GM12878 (cell line): ENCODE measurements around the gene FGF1. TPM values are rescaled to one million over a fixed set of nuclear protein-coding genes. Genes with fewer than 3 reads are reported as not detected.

Experiments
- ATAC-seq: fragments of 200-7000 bp; cut with Tn5 transposase; 3 replicates; pipeline ENCODE4 v1.9.1; 2020; ENCODE audit warnings: mild to moderate bottlenecking, moderate library complexity
- BruUV-seq: library from RNA; stranded (reverse); fragments of 400-500 nt; replicated peaks from 2 replicates; lab custom pipeline; 2021; lab: Mats Ljungman, UMichigan
- CTCF ChIA-PET: fragments of 300-600 bp; sonication (Branson Sonifier 250); formaldehyde crosslinking; extraction: SDS; loops from one replicate; lab custom pipeline; 2021; ENCODE audit warnings: inconsistent platforms; lab: Yijun Ruan, JAX
- POLR2A ChIA-PET: fragments of 350-600 bp; formaldehyde crosslinking; extraction: SDS; loops from one replicate; lab custom pipeline; 2021; ENCODE audit warnings: inconsistent platforms; lab: Charles Lee
- RAD21 ChIA-PET: fragments of 300-600 bp; sonication (Branson Sonifier 250); formaldehyde crosslinking; loops from one replicate; lab custom pipeline; 2023; ENCODE audit warnings: antibody characterized with exemption; ENCODE audit not compliant: unreplicated experiment; lab: Charles Lee
- SMC1A ChIA-PET: fragments of 300-600 bp; sonication (Branson Sonifier 250); formaldehyde crosslinking; loops from one replicate; lab custom pipeline; 2023; ENCODE audit not compliant: unreplicated experiment, uncharacterized antibody; lab: Charles Lee
- DNase-seq: peaks from one replicate; pipeline ENCODE4 v3.0.0-alpha.2; 2011; ENCODE audit warnings: low read depth, low spot score
- FAIRE-seq: peaks from 3 replicates; lab custom pipeline; 2011; peaks lifted over from hg19 to GRCh38; lab: Jason Lieb, UNC
- H2AFZ ChIP-seq: 2 replicates; pipeline ENCODE4 v1.6.0; 2011; ENCODE audit warnings: low read depth, low read length, control low read depth; ENCODE audit not compliant: control insufficient read depth
- H3K27ac ChIP-seq: 2 replicates; pipeline ENCODE4 v1.5.1; 2011; ENCODE audit warnings: control low read depth; ENCODE audit not compliant: control insufficient read depth, insufficient read depth
- H3K27me3 ChIP-seq, 2 experiments: replicated peaks in 1 of 2; 2 replicates each; pipeline versions ENCODE4 v1.6.0 to v1.6.1; 2011; ENCODE audit warnings: low read length in 1 of 2; ENCODE audit not compliant: control insufficient read depth in 2 of 2, insufficient read depth in 2 of 2
- H3K36me3 ChIP-seq, 2 experiments: 2 replicates each; pipeline ENCODE4 v1.5.1; 2011; ENCODE audit warnings: low read length in 1 of 2; ENCODE audit not compliant: control insufficient read depth in 2 of 2, insufficient read depth in 2 of 2
- H3K4me1 ChIP-seq: 2 replicates; pipeline ENCODE4 v1.6.1; 2011; ENCODE audit warnings: mild to moderate bottlenecking, low read length, moderate library complexity, mixed read lengths; ENCODE audit not compliant: control insufficient read depth, insufficient read depth
- H3K4me2 ChIP-seq: 2 replicates; pipeline ENCODE4 v1.6.0; 2011; ENCODE audit warnings: control low read depth; ENCODE audit not compliant: control insufficient read depth, insufficient read depth
- H3K4me3 ChIP-seq: fragments of 200-600 bp; sonication (generic); 2 replicates; pipeline ENCODE4 v1.5.1; 2016
- H3K79me2 ChIP-seq: 2 replicates; pipeline ENCODE4 v1.6.0; 2011; ENCODE audit warnings: low read length; ENCODE audit not compliant: control insufficient read depth, insufficient read depth
- H3K9ac ChIP-seq: 2 replicates; pipeline ENCODE4 v1.8.0; 2011; ENCODE audit warnings: low read length, control low read depth, mixed read lengths; ENCODE audit not compliant: control insufficient read depth, insufficient read depth
- H3K9me3 ChIP-seq: replicated peaks from 3 replicates; pipeline ENCODE4 v1.5.1; 2011; ENCODE audit warnings: mild to moderate bottlenecking, low read length; ENCODE audit not compliant: control insufficient read depth, insufficient read depth
- H4K20me1 ChIP-seq: 2 replicates; pipeline ENCODE4 v1.6.0; 2011; ENCODE audit not compliant: control insufficient read depth, insufficient read depth
- BCLAF1 ChIP-seq: fragments of 450-650 bp; IDR thresholded peaks from 2 replicates; pipeline ENCODE4 v1.6.1; 2017; ENCODE audit warnings: antibody characterized with exemption, mild to moderate bottlenecking, moderate library complexity
- IKZF2 ChIP-seq, 2 experiments: fragments of 450-650 bp; IDR thresholded peaks; 2 replicates each; pipeline ENCODE4 v1.6.1; 2017; ENCODE audit warnings: mild to moderate bottlenecking in 2 of 2, moderate library complexity in 2 of 2
- MTA3 ChIP-seq: IDR thresholded peaks from 2 replicates; pipeline ENCODE4 v1.6.1; 2012; ENCODE audit warnings: low read length, inconsistent platforms, borderline replicate concordance
- SIN3A ChIP-seq: IDR thresholded peaks from 2 replicates; pipeline ENCODE4 v1.6.1; 2012; ENCODE audit warnings: low read depth, low read length, improper control_type of control experiment
- SP1 ChIP-seq: IDR thresholded peaks from one replicate; pipeline ENCODE4 v1.6.1; 2011; ENCODE audit warnings: low read depth, low read length
- WGBS: methylation state at CpG from one replicate; pipeline ENCODE4 v1.1.6; 2016; ENCODE audit warnings: low lambda C conversion rate; ENCODE audit not compliant: insufficient replicate concordance, insufficient coverage; ENCODE audit errors: missing lambda C conversion rate; 5-methylcytosine and 5-hydroxymethylcytosine counted together
- in situ Hi-C: fragments of 300-500 bp; cut with MboI; formaldehyde crosslinking; loops from 9 replicates; pipeline ENCODE4 v1.14.3; 2018; ENCODE audit warnings: mixed read lengths
- intact Hi-C: fragments of 100-400 bp; cut with micrococcal nuclease; formaldehyde crosslinking; loops from one replicate; pipeline ENCODE4 v1.14.2; 2022; ENCODE audit not compliant: unreplicated experiment
- polyA plus RNA-seq, 11 experiments: library from polyadenylated mRNA; depleted of rRNA in 4 of 11; unstranded in 6 of 11; stranded (reverse) in 5 of 11; fragments of >200 nt; fragmentation: Nextera tagmentation in 4 of 11; fragmentation: Illumina TruSeq in 1 of 11; extraction: Ambion mirVana in 4 of 11; extraction: Trizol in 1 of 11; gene quantifications; 1 replicate in 1 of 11; 2 replicates in 10 of 11; pipeline versions ENCODE4 v1.2.1 to v1.2.3, GENCODE V29; 2011 to 2016; ENCODE audit warnings: inconsistent platforms in 2 of 11, missing spikeins in 2 of 11, low read depth in 1 of 11
- total RNA-seq, 4 experiments: library from RNA; depleted of rRNA in 3 of 4; stranded (reverse); fragments of >200 nt in 3 of 4; fragmentation: Illumina TruSeq in 1 of 4; extraction: Trizol in 1 of 4; gene quantifications; 2 replicates each; pipeline versions ENCODE4 v1.2.1 to v1.2.3, GENCODE V29; 2013 to 2021
- TF ChIP-seq, protein P1 (sequence below): fragments of 450-650 bp; formaldehyde crosslinking; IDR thresholded peaks from 2 replicates; pipeline ENCODE4 v1.4.0; 2022; ENCODE audit warnings: mild to moderate bottlenecking, moderate library complexity
- TF ChIP-seq, protein P2 (sequence below): IDR thresholded peaks from 2 replicates; pipeline ENCODE4 v1.6.1; 2012; ENCODE audit warnings: low read length, inconsistent platforms

FGF1 gene
- total and polyA plus RNA-seq, 10 of the 15 experiments (the other 5 are each of a cell fraction or from before 2014, with no cell fraction given) = not detected

GRCh38 chr5:142658278-142658677, 27.6 kb downstream of the FGF1 start:
- FAIRE-seq = no peak
- peaks cover 0 to 1% of the 10 kb centered on the region in 2 experiments; a peak in 2 of 4 replicates for H3K27me3 ChIP-seq
- H3K9ac ChIP-seq = no peak overlapping the region
- no peaks in the 10 kb centered on the region for H4K20me1 ChIP-seq
- RAD21 ChIA-PET = interaction anchor here (0.7 kb wide), 1 partner anchor 262 kb away, joined by 3 read pairs; no protein-coding TSS in a partner anchor
- WGBS = 53% methylated on average over 2 of the region's 2 CpGs
- in situ Hi-C loops = no loop called here
- POLR2A ChIA-PET = interaction anchor here (0.7 kb wide), 1 partner anchor 41 kb away, joined by 3 read pairs; no protein-coding TSS in a partner anchor
- TF ChIP-seq SP1 (no peak), IKZF2 (IDR thresholded peaks at IDR 0.05) (no peak), SIN3A (no peak), MTA3 (no peak), BCLAF1 (no peak)
- TF ChIP-seq, protein P1, sequence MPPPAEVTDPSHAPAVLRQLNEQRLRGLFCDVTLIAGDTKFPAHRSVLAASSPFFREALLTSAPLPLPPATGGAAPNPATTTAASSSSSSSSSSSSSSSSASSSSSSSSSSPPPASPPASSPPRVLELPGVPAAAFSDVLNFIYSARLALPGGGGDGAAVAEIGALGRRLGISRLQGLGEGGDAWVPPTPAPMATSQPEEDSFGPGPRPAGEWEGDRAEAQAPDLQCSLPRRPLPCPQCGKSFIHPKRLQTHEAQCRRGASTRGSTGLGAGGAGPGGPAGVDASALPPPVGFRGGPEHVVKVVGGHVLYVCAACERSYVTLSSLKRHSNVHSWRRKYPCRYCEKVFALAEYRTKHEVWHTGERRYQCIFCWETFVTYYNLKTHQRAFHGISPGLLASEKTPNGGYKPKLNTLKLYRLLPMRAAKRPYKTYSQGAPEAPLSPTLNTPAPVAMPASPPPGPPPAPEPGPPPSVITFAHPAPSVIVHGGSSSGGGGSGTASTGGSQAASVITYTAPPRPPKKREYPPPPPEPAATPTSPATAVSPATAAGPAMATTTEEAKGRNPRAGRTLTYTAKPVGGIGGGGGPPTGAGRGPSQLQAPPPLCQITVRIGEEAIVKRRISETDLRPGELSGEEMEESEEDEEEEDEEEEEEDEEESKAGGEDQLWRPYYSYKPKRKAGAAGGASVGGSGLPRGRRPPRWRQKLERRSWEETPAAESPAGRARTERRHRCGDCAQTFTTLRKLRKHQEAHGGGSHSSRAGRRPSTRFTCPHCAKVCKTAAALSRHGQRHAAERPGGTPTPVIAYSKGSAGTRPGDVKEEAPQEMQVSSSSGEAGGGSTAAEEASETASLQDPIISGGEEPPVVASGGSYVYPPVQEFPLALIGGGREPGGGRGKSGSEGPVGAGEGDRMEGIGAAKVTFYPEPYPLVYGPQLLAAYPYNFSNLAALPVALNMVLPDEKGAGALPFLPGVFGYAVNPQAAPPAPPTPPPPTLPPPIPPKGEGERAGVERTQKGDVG = no peak
- TF ChIP-seq, protein P2, sequence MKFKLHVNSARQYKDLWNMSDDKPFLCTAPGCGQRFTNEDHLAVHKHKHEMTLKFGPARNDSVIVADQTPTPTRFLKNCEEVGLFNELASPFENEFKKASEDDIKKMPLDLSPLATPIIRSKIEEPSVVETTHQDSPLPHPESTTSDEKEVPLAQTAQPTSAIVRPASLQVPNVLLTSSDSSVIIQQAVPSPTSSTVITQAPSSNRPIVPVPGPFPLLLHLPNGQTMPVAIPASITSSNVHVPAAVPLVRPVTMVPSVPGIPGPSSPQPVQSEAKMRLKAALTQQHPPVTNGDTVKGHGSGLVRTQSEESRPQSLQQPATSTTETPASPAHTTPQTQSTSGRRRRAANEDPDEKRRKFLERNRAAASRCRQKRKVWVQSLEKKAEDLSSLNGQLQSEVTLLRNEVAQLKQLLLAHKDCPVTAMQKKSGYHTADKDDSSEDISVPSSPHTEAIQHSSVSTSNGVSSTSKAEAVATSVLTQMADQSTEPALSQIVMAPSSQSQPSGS = no peak
- intact Hi-C loops = loop anchor here (5.0 kb wide), 1 partner anchor 46 kb away; no protein-coding TSS in a partner anchor
- no peak for DNase-seq
- H3K79me2 ChIP-seq = no peaks in the 10 kb centered on the region
- CTCF ChIA-PET = interaction anchor here (0.6 to 5.2 kb wide), 4 partner anchors 21 to 380 kb away, joined by 3 to 43 read pairs (median 4); no protein-coding TSS in a partner anchor
- H3K4me1 ChIP-seq = no peaks in the 10 kb centered on the region
- H3K27ac ChIP-seq = no peak overlapping the region
- no TSS peak for BruUV-seq
- H2AFZ ChIP-seq = no peak overlapping the region
- no peak overlapping the region for H3K4me2 ChIP-seq
- ATAC-seq = no peak
- H3K9me3 ChIP-seq = no peaks in the 10 kb centered on the region
- no peaks in the 10 kb centered on the region for H3K36me3 ChIP-seq
- H3K4me3 ChIP-seq = no peak overlapping the region
- SMC1A ChIA-PET = interaction anchor here (0.6 to 0.9 kb wide), 2 partner anchors 24 to 34 kb away, joined by 3 read pairs; no protein-coding TSS in a partner anchor
